Stimulated activated CD8-positive, alpha-beta memory T cell treated with anti-CD3 and anti-CD28 coated beads, Interleukin-12 subunit alpha, Interleukin-12 subunit beta, amount 100 ng/mL, for 24 hours (primary cell): Measurements from ENCODE around the gene WNK2.

ENCODE experiments used
- DNase-seq: peaks from one replicate; pipeline ENCODE4 v3.0.0-alpha.2; 2020; ENCODE audit errors: extremely low read depth

Gene WNK2

DNA sequence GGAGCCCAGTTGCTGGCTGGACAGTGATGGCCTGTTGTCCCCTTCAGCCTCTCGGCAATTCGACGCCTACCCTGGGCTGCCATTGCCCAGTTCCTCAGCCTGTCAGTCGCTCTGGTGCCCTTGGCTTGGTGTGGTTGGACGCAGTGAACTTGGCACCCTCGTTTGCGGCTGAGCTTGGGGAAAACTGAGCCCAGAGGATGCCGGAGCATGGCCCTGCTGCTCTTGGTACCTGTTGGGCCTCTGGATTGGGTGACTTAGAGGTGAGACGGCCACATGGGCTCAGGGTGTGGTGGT lies 16.5 kb downstream of the WNK2 start:
- DNase-seq = no peak

DNA sequence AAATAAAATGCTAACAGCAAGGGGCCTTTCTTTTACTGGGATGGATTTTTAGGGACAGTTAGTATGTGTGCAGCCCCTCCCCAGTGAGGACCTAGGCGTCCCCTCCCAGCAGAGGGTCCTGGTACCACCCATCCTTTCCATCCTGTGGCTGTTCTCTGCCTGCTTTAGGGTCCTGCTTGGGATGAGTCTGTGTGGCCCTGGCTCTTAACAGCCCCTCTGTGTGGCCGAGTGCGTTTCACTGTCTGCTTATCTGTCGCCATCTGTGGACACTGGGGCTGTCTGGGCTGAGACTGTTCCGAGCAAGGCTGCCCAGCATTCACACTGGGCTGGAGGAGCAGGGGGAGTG lies 17.0 kb downstream of the WNK2 start:
- DNase-seq = no peak

DNA sequence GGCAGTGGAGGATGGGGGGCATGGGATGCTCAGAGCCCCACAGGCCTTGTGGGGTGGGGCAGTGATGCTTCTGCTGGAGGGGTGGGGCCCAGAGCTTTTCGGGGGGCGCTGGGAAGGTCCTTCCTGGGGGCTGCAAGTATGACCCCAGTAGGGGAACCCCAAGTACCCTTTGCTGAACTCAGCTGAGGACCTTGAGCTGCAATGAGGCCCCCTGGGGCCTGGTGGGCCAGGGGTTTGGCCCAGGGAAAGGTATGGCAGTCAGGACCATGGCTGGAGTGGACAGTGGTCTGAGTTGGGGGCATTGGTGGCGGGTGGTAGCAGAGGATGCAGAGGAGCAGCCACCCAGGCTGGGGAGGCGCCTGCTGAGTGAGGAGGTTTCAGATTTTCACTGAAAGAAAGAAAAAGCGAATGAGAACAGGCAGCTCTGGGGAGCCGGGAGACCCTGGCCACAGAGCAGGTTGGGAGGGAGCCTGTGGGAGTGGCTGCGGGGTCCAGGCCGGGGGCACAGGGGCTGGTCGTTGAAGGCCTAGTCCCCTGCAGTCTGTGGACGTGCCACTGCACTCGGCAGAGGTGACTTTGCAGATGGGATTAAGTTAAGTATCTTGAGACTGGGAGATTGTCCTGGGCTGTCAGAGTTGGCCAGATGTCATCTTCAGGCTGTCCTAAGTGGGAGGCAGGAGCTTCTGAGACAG lies 19.2 kb downstream of the WNK2 start:
- no peak for DNase-seq

- no peak for DNase-seq
These were observed 20.0 kb downstream of the WNK2 start for GRCh38 chr9:93203718-93204469.

DNA sequence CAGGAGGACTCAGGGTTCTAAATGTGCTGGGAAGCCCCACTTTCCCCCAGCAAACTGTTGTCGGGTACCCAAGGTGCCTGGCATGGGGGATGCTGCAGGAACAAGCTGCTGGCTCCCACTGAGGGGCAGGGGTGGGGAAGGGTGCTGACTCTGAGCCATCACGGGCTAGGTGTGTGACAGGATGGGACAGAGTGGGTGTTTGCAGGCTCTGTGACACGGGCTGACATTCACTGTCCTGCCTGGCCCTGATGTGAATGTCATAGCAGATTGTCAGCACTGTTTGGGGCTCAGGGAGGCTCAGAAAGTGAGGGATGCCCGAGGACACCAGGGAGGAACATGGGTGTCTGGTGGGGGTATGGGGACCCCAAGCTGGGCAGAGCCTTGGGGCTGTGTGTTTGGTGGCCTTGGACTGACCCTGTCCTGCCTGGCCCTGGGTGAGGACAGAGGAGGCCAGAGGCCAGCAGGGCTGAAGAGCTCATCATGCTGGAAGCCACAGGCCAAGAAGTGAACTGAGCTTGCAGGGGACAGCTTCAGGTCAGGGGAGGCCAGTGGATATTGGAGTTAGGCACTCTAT lies 20.6 kb downstream of the WNK2 start:
- DNase-seq = no peak

- DNase-seq = no peak
These were observed 21.3 kb downstream of the WNK2 start for GRCh38 chr9:93205045-93205768.

DNA sequence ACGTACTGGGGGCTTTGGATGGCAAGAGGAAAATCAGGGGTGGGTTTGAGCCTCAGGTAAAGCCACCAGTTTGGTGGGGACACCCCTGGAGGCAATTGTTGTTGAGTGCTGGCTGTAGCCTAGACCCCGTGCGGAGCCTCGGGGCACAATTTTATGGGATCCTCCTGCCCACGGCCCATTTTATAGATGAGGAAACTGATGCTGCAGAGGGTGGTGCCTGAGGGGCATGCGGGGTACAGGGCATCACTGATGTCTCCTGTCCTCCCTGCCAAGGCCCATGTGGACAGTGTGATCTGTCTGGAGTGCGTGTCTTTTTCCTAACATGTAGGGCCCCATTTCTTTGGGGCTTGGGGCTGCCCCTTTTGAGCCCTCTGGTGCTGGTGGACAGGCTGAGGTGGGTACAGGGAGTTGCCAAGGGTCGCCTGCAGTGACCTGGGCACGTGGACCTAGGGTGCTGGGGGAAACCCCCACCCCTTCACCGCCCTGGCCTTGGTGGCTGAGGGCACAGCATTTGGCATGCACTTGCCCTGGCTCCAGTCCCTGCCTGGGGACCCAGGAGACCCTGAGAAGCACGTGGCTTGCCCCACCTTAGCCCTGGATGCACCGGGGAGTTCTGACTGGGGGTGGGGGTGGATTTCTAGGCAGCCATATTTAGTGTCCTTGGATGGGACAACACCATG lies 22.1 kb downstream of the WNK2 start:
- DNase-seq = no peak

GRCh38 chr9:93206576-93207155 lies 22.7 kb downstream of the WNK2 start:
- no peak for DNase-seq

GRCh38 chr9:93207326-93207814 lies 23.4 kb downstream of the WNK2 start:
- no peak for DNase-seq

DNA sequence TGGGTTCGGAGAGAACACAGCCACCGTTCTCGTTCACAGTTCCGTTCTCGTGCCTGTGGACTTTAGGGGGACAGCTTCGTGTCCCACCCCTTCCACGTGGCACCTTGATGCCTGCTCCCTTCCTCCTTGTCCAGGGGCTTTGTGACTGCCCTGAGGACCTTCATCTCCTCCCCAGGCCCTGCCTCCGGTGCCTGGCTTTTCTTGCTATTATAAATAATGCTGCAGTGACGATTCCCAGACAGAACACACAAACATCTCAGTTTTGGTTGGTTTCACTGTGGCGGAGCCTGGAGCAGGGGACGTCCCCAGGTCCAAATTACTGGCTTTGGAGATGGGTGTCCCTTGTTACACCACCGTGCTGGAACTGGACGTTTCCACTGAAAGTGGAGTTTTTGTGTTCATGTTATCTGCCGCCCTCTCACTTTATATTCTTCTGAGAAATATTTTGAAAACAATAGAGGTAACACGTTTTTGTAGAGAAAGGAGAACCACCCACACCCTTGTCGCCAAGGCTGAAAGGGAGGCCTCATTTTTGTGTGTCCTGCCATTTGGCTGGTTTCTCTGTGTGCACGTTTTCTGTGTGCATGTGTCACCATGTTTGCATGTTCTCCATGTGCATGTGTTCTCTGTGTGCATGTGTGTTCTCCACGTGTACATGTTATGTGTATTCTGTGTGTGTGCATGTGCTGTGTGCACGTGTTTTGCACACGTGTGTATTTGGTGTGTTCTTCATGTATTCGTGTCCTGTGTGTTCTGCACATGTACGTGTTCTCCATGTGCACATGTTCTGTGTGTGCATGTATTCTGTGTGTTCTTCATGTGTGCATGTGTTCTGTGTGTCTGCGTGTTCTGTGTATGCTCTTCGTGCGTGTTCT lies 24.2 kb downstream of the WNK2 start:
- DNase-seq = no peak

- DNase-seq = no peak
These were observed 25.2 kb downstream of the WNK2 start for GRCh38 chr9:93209097-93209496.

DNA sequence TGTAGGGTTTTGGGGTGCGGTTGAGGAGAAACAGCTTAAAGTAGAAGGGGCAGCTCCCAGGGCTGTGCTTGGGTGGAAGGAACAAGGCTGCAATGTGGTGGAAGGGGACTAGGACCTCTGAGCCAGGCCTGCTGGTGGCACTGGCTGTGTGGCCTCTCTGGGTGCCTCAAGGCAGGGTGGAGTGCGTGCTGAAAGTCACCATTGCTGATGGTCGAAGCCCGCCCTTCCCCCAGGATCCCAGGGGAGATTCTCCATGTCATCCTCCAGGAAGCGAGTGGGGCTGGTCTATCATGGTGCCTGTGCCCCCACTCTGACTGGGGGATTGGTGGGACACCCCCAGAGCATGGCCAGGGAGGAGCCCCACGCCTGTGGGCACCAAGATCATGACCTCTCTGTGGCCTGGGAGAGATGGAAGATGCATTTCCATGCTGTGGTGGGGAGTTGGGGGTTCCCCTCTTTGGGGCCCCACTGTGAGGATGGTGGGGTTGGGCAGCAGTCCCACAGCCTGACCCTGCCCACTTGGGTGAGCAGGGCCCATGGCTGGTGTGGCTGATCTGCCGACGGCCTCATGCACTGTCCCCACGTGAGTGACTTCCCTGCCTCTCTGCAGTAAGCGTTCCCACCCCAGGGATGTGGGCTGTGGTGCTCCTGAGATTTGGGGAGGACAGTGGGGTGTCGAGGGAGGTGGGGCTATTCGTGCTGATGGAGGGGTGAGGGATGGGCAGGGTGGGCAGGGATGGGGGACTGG lies 25.8 kb downstream of the WNK2 start:
- DNase-seq = no peak

DNA sequence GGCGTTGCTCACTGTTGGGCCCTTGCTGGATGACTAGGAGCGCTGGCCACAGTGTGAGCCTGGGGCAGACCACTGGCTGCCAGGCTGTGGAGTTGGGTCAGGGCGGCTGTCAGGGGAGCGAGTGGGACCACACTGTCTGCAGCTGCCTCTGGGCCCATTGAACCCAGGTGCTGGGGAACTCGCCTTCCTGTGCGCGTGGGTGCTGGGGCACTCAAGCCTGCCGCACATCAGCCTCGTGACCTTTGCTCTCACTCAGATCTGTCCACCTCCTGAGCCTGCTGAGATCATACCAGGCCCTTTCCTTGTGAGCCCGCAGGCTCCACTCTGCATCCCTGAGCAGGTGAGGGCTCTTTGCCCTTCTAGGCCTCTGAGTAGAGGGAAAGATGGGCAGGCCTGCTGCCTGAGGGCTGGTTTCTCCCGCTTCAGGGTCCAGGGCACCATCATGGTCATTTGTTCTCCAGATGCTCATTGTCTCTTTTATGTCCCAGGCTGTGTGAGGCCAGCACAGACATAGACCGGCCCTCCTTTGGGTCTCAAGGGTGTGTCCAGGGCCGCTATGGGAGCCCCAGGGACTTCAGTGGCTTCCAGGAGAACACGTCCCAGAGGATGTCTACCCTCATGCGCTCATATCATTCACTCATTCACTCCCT lies 26.5 kb downstream of the WNK2 start:
- no peak for DNase-seq

- DNase-seq = no peak
These were observed 27.2 kb downstream of the WNK2 start for GRCh38 chr9:93210974-93211653.

DNA sequence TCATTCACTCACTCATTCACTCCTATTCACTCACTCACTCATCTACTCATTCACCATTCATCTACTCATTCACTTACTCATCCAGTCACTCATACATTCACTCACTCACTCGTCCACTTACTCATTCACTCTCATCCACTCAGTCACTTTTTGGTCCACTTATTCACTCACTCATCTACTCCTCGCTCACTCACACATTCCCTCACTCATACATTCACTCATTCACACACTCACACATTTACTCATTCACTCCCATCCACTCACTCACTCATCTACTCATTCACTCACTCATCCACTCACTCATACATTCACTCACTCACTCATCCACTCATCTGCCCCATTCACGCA lies 27.7 kb downstream of the WNK2 start:
- DNase-seq = no peak

DNA sequence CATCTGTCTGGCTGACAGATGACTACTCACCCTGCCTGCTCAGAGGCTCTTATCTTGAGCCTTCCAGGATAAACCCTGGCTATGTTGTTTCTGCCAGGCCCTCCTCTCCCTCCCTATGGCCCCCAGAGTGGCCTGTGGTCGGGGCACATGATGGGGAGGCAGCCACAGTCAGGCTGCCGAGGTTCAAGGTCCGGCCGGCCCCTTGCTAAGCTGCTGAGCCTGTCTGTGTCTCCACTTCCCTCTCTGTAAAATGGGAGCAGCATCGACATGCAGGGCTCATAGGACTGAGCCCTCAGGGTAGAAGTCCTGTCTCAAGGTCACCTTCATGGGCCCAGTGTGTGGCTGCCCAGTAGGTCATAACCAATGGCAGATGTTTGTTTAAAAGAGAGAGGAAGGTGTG lies 28.5 kb downstream of the WNK2 start:
- DNase-seq = no peak

DNA sequence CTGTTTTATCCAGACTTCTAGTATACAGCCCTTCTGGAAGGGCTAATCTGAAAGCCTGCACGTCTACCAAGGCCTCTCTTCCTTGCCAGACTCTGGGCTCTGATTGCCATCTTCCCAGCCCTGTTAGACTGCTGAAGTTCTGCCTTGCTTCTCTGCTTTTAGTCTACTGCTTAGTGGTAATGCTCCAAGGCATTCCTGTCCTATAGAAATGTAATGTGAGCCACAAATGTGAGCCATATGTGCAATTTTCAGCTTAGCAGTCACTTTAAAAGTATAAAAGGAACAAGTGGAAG lies 32.1 kb downstream of the WNK2 start:
- no peak for DNase-seq

DNA sequence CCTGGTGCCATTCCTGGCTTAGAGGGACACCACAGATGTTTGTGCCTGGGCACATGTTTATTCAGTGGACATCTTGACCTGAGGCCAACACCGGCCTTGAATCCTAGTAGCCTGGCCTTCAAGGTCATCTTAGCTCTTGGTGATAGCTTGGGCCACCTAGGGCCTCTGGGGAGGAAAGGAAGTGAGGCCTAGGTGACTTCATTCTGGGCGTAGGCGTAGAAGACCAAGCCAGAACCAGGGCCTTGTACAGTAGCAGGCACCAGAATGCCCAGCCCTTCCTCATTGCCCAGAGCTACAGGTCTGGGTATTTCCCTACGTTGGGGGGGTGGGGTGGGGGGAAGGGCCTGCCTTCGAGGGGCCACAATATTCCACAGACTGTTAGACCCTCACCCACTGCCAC lies 33.8 kb downstream of the WNK2 start:
- no peak for DNase-seq

DNA sequence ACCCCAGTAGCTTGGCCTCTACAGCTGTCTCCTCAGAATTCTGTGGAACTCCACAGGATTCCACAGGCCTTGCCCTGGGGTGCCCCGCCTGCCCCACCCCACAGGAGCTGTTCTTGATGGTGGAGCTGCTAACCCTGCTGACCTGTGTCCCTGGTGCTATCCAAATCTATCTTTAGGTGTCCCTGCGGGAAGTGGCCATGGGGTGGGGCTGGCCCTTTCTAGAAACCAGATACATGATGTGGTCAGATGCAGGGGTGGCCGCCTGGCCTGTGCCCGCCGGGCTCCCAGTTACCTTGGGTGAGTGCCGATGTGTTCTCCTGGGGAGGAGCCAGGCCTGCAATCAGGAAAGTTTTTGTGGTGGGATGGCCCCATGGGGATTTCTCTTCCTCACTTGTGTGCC lies 34.2 kb downstream of the WNK2 start:
- DNase-seq = no peak
